DND-41 (cell line): ENCODE results near the gene VASH1.

Experiments
- EZH2 ChIP-seq: IDR thresholded peaks from 3 replicates; pipeline ENCODE4 v1.6.1; 2012; ENCODE audit warnings: borderline replicate concordance, low read depth, mild to moderate bottlenecking, moderate library complexity, low read length, inconsistent platforms; ENCODE audit not compliant: severe bottlenecking
- TF ChIP-seq, protein P1 (sequence below): IDR thresholded peaks from 2 replicates; pipeline ENCODE4 v1.5.1; 2012; ENCODE audit warnings: borderline replicate concordance, low read length, moderate library complexity, mild to moderate bottlenecking; ENCODE audit not compliant: poor library complexity, severe bottlenecking; ENCODE audit errors: extremely low read depth

DNA sequence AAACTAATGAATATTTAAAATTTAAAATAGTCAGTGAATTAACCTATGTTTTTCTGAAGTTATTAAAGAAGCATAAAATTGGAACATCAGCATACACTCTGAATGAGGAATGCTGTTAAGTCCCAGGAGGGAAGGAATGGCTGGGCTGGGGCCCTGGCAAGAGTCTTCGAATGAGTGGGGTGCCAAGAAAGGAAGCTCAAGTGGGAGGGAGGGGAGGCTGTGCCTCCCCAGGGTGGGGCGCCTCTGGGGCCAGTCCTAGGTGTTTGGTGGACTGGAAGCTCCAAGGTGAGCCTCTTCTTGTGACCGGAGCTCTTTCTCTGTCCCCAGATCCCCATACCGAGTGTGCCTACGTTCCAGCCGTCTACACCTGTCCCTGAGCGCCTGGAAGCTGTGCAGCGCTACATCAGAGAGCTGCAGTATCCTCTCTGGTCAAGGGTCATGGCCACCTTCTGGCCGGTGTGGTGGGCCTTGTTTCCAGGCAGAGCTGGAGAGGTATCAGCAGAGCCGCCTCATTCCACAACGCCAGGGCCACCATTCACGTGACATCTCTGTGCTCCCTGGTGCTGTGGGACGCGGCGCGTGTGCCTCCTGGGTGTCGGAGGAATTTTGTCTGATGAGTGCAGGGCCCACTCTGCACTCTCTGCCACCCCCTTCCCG is 8.5 kb downstream of the VASH1 start:
- TF ChIP-seq, protein P1, sequence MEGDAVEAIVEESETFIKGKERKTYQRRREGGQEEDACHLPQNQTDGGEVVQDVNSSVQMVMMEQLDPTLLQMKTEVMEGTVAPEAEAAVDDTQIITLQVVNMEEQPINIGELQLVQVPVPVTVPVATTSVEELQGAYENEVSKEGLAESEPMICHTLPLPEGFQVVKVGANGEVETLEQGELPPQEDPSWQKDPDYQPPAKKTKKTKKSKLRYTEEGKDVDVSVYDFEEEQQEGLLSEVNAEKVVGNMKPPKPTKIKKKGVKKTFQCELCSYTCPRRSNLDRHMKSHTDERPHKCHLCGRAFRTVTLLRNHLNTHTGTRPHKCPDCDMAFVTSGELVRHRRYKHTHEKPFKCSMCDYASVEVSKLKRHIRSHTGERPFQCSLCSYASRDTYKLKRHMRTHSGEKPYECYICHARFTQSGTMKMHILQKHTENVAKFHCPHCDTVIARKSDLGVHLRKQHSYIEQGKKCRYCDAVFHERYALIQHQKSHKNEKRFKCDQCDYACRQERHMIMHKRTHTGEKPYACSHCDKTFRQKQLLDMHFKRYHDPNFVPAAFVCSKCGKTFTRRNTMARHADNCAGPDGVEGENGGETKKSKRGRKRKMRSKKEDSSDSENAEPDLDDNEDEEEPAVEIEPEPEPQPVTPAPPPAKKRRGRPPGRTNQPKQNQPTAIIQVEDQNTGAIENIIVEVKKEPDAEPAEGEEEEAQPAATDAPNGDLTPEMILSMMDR: no peak
- TF ChIP-seq EZH2: no peak
